ENCODE data around the gene TMEM109. TPM values are rescaled to one million over a fixed set of nuclear protein-coding genes. Genes with fewer than 3 reads are reported as not detected.

Gene TMEM109
- total RNA-seq, 4 donors from 2014 or later = 35.2 to 47.2 (median 45.1) TPM

DNA sequence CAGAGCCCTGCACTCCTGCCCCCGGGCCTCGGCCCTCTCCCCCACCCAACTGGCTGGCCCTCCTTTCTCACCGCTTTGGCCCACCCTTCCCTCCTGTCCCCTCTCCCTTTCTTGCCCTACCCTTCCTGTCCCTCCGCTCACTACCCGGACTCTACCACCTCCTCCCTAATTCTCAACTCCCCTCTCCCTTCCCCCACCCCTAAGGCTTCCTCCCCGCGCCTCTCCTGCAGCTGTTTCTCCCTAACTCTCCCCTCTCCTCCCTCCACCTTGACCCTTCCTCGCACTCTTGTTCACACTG is 37.6 kb downstream of the TMEM109 start:
- in situ Hi-C loops (cut with MboI; ENCODE audit: low pct_ligation_motif_present in 1 of 4, low pct_unique_long_range_greater_than_20kb in 1 of 4, low sequenced_read_pairs in 3 of 4) (no loop called here), intact Hi-C loops (cut with DNase I; ENCODE audit: low total_unique reads) (no loop called here)

DNA sequence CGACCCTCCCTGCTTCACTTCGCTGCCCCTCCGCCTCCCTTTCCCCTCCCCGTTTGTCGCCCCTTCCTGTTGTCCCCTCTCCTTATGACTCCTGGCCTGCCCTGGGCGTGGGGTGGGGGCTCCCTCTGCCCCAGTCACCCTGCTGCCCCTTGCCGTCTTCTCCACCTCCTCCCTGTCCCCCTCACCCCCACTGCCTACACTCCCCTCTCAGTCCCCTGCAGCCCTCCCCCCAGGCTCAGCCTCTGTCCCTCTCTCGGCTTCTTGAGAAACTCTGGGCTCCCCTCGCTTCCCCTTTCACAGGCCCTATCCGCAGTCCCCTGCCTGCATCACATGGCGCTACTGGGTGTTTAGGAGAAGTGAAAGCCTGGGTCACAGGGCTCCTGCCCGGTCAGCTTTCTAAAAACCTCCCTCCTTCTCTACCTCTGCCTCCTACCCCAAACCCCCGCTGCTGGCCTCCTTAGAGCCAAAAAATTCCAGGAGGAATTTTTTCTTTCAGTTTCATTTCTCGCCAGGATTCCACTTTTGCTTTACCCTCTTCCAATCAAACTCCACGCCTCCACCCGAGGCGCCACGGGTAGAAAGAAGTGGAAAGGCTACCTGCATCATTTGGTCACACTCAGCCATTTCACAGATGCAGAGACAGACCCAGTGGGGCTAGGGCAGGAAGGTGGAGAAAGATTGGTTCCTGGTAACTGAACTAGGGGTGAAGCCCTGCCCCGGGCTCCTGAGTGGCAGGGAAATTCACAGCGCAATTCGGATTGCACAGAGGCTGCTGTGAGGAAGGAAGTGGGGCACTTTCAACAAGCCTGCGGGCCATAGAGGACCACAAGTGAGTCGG is 38.2 kb downstream of the TMEM109 start, which contains the start of gene SLC15A3:
Gene SLC15A3, minus strand, starts transcription at position 273 of the 838 bp plus-strand sequence. CDS start 625 bp downstream, outside the sequence.
- TF ChIP-seq EP300 (IDR thresholded peaks at IDR 0.05; ENCODE audit: low read depth) (no peak), POLR2A (IDR thresholded peaks at IDR 0.05) (peak; percentile 45), POLR2AphosphoS5 (IDR thresholded peaks at IDR 0.05) (peak in 1 of 3 donors; percentile 14)
- TF ChIP-seq, protein P1, sequence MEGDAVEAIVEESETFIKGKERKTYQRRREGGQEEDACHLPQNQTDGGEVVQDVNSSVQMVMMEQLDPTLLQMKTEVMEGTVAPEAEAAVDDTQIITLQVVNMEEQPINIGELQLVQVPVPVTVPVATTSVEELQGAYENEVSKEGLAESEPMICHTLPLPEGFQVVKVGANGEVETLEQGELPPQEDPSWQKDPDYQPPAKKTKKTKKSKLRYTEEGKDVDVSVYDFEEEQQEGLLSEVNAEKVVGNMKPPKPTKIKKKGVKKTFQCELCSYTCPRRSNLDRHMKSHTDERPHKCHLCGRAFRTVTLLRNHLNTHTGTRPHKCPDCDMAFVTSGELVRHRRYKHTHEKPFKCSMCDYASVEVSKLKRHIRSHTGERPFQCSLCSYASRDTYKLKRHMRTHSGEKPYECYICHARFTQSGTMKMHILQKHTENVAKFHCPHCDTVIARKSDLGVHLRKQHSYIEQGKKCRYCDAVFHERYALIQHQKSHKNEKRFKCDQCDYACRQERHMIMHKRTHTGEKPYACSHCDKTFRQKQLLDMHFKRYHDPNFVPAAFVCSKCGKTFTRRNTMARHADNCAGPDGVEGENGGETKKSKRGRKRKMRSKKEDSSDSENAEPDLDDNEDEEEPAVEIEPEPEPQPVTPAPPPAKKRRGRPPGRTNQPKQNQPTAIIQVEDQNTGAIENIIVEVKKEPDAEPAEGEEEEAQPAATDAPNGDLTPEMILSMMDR (IDR thresholded peaks at IDR 0.05) = no peak
- DNase-seq = peak; percentile 72
- H3K9me3 ChIP-seq = no peaks in the 10 kb centered on the region
- in situ Hi-C loops (cut with MboI; ENCODE audit: low pct_ligation_motif_present in 1 of 4, low pct_unique_long_range_greater_than_20kb in 1 of 4, low sequenced_read_pairs in 3 of 4) (no loop called here), intact Hi-C loops (cut with DNase I; ENCODE audit: low total_unique reads) (no loop called here)
- H3K27ac ChIP-seq = peak within 1 kb of the TSS; percentile 80 to 87 (median 85)
- peak within 1 kb of the TSS; percentile 35 to 56 (median 44) for H3K4me3 ChIP-seq
- H3K4me1 ChIP-seq = peaks cover 0 to 35% (median 9%) of the 10 kb centered on the region in 4 donors
- no peaks in the 10 kb centered on the region for H3K36me3 ChIP-seq
- 21 to 40% methylated on average over 10 to 23 of the region's 23 CpGs for WGBS, 2 donors (ENCODE audit: low coverage in 1 of 2)
- no peaks in the 10 kb centered on the region for H3K27me3 ChIP-seq

More for the DNA sequence above, 37.6 kb downstream of the TMEM109 start:
- Histone ChIP-seq H3K27me3 (no peaks in the 10 kb centered on the region), H3K27ac (peak overlapping the region; percentile 80 to 87 (median 85)), H3K4me1 (peaks cover 0 to 35% (median 9%) of the 10 kb centered on the region in 4 donors), H3K9me3 (no peaks in the 10 kb centered on the region), H3K36me3 (no peaks in the 10 kb centered on the region), H3K4me3 (peak overlapping the region; percentile 35 to 56 (median 44))
- TF ChIP-seq, protein P1 (IDR thresholded peaks at IDR 0.05) = no peak
- TF ChIP-seq EP300 (IDR thresholded peaks at IDR 0.05; ENCODE audit: low read depth) (no peak), POLR2A (IDR thresholded peaks at IDR 0.05) (no peak), POLR2AphosphoS5 (IDR thresholded peaks at IDR 0.05) (no peak)
- WGBS, 2 donors (ENCODE audit: low coverage in 1 of 2) = 23 to 38% methylated on average over 6 to 8 of the region's 8 CpGs
- no peak for DNase-seq

DNA sequence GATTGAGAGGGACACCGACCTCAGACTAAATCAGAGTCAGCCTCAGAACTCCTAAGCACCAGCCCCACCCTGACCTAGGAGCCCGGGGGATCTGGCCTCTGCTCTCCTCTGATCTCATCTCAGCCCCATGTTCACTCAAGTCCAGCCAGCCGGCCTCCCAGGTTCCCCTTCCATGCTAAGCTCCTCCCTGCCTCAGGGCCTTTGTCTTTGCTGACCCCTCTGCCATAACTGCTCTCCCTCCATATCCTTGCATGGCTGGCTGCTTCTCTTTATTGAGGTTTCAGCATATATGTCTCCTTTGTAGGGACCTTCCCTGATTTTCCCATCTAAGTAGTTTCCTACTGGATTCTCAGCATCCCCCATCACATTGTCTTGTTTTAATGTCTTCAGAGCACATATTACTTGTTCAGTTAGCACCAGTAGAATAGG is 38.8 kb downstream of the TMEM109 start:
- TF ChIP-seq EP300 (IDR thresholded peaks at IDR 0.05; ENCODE audit: low read depth) = no peak
- no peak for TF ChIP-seq POLR2A (IDR thresholded peaks at IDR 0.05)
- TF ChIP-seq, protein P1 (IDR thresholded peaks at IDR 0.05) = no peak
- TF ChIP-seq POLR2AphosphoS5 (IDR thresholded peaks at IDR 0.05) = no peak
- peaks cover 0 to 35% (median 9%) of the 10 kb centered on the region in 4 donors for H3K4me1 ChIP-seq
- 27 to 33% methylated on average over 1 to 3 of the region's 3 CpGs for WGBS, 2 donors (ENCODE audit: low coverage in 1 of 2)
- intact Hi-C loops (cut with DNase I; ENCODE audit: low total_unique reads) (no loop called here), in situ Hi-C loops (cut with MboI; ENCODE audit: low pct_ligation_motif_present in 1 of 4, low pct_unique_long_range_greater_than_20kb in 1 of 4, low sequenced_read_pairs in 3 of 4) (no loop called here)
- H3K27me3 ChIP-seq = no peaks in the 10 kb centered on the region
- H3K36me3 ChIP-seq = no peaks in the 10 kb centered on the region
- no peaks in the 10 kb centered on the region for H3K9me3 ChIP-seq
- peak overlapping the region; percentile 35 to 56 (median 44) for H3K4me3 ChIP-seq
- peak overlapping the region; percentile 80 to 87 (median 85) for H3K27ac ChIP-seq
- DNase-seq = no peak

DNA sequence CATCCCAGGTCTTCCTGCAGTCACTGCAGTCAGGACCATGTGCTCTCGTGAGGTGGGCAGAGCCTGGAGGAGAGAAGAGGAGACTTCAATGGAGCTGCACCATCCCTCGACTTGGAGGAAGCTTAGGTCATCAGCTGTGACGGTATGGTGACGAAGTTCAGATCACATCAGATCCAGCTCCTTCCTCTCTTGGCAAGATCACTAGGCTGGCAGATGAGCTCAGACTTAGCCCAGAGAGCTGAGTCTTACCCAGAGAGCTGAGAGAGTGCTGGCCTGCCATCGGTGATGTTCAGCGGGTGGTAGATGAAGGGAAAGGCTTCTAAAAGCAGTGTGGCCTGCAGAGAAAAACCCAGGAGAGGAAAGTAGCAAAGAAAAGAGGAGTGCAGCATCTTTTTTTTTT is 39.8 kb downstream of the TMEM109 start:
- intact Hi-C loops (cut with DNase I; ENCODE audit: low total_unique reads) = no loop called here
- Histone ChIP-seq H3K27me3 (no peaks in the 10 kb centered on the region), H3K4me1 (peaks cover 0 to 35% (median 9%) of the 10 kb centered on the region in 4 donors), H3K9me3 (no peaks in the 10 kb centered on the region), H3K27ac (peak overlapping the region in 2 of 4 donors; percentile 85), H3K4me3 (no peak overlapping the region), H3K36me3 (no peaks in the 10 kb centered on the region)
- TF ChIP-seq POLR2A (IDR thresholded peaks at IDR 0.05) (no peak), POLR2AphosphoS5 (IDR thresholded peaks at IDR 0.05) (no peak), EP300 (IDR thresholded peaks at IDR 0.05; ENCODE audit: low read depth) (no peak)
- TF ChIP-seq, protein P1 (IDR thresholded peaks at IDR 0.05) = no peak
- WGBS, 2 donors (ENCODE audit: low coverage in 1 of 2) = 74 to 80% methylated on average over 2 to 4 of the region's 6 CpGs
- no peak for DNase-seq
- in situ Hi-C loops (cut with MboI; ENCODE audit: low pct_ligation_motif_present in 1 of 4, low pct_unique_long_range_greater_than_20kb in 1 of 4, low sequenced_read_pairs in 3 of 4) = no loop called here
